GM21390 (cell line): ENCODE results near the gene MIA2.

Source experiments
- ATAC-seq: cut with Tn5 transposase; IDR thresholded peaks from one replicate; pipeline ENCODE4 v1.9.1; 2021; ENCODE audit not compliant: unreplicated experiment

The MIA2 gene

GRCh38 chr14:39383026-39383660, 149.4 kb downstream of the MIA2 start:
- ATAC-seq: peak; percentile 49

GRCh38 chr14:39383741-39384140, 150.0 kb downstream of the MIA2 start:
- ATAC-seq: no peak

- no peak for ATAC-seq
Observed at GRCh38 chr14:39384177-39384576, 150.5 kb downstream of the MIA2 start.

GRCh38 chr14:39393289-39393688, 159.6 kb downstream of the MIA2 start:
- ATAC-seq: no peak

- ATAC-seq: no peak
Observed at GRCh38 chr14:39395555-39396254, 162.0 kb downstream of the MIA2 start.

GRCh38 chr14:39396448-39396847, 162.7 kb downstream of the MIA2 start:
- ATAC-seq: no peak

GRCh38 chr14:39398382-39398781, 164.7 kb downstream of the MIA2 start:
- no peak for ATAC-seq

GRCh38 chr14:39406560-39406959, 172.8 kb downstream of the MIA2 start:
- no peak for ATAC-seq

GRCh38 chr14:39416072-39416471, 182.4 kb downstream of the MIA2 start:
- ATAC-seq: no peak

- no peak for ATAC-seq
Observed at GRCh38 chr14:39417014-39417413, 183.3 kb downstream of the MIA2 start.

GRCh38 chr14:39419272-39419671, 185.6 kb downstream of the MIA2 start:
- ATAC-seq: no peak

- ATAC-seq: no peak
Observed at GRCh38 chr14:39422243-39422642, 188.5 kb downstream of the MIA2 start.

GRCh38 chr14:39423793-39424192, 190.1 kb downstream of the MIA2 start:
- no peak for ATAC-seq

GRCh38 chr14:39425947-39426346, 192.2 kb downstream of the MIA2 start:
- no peak for ATAC-seq

- no peak for ATAC-seq
Observed at GRCh38 chr14:39426605-39427004, 192.9 kb downstream of the MIA2 start.

- no peak for ATAC-seq
Observed at GRCh38 chr14:39428118-39428517, 194.4 kb downstream of the MIA2 start.

GRCh38 chr14:39430762-39431415, 197.2 kb downstream of the MIA2 start:
- peak; percentile 2 for ATAC-seq

GRCh38 chr14:39431416-39432178, 197.9 kb downstream of the MIA2 start:
- peak; percentile 25 for ATAC-seq

GRCh38 chr14:39432179-39432618, 198.5 kb downstream of the MIA2 start, which contains the start of gene FBXO33:
Gene FBXO33, minus strand, starts transcription at chr14:39432433. Its CDS starts 271 bp downstream, at chr14:39432162.
- peak; percentile 77 for ATAC-seq

GRCh38 chr14:39432619-39433451, 199.1 kb downstream of the MIA2 start:
- ATAC-seq: peak; percentile 59
